HG03439 (cell line): ENCODE results near the gene GPS2.
A peak's percentile ranks its signal among the peaks of the same experiment; 100 is the strongest.
"Not testable (repeated sequence)": the region's sequence is repeated elsewhere in the genome, so short reads cannot be mapped to it uniquely, and the experiment has no call there.

Experiments
- ATAC-seq: cut with Tn5 transposase; IDR thresholded peaks from one replicate; pipeline ENCODE4 v1.9.1; 2021; ENCODE audit warnings: mild to moderate bottlenecking, moderate library complexity; ENCODE audit not compliant: unreplicated experiment

GPS2 gene

DNA sequence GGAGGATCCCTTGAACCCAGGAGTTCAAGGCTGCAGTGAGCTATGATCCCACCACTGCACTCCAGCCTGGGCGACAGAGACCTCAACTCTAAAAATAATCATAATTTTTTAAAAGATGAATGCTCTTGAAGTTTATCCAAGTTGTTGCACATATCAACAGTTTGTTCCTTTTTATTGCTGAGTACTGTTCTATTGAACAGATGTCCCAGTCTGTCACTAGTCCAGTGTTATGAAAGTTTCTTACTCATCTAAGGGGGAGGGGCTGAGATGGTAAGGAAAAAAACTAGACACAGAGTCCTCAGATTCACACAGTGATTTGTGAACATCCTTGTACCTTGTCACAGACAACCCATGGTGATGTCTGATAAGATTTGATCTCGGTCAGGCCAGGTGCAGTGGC is 25.0 kb upstream of the GPS2 start:
- ATAC-seq: no peak

- ATAC-seq: not testable (repeated sequence)
These were observed 22.4 kb upstream of the GPS2 start for GRCh38 chr17:7337600-7337999.

GRCh38 chr17:7336240-7337175 is 21.3 kb upstream of the GPS2 start, which contains the start of gene ACAP1:
TSS of gene ACAP1 (plus strand) at chr17:7336529. CDS start at chr17:7336735, 206 bp downstream.
- ATAC-seq: peak; percentile 50

DNA sequence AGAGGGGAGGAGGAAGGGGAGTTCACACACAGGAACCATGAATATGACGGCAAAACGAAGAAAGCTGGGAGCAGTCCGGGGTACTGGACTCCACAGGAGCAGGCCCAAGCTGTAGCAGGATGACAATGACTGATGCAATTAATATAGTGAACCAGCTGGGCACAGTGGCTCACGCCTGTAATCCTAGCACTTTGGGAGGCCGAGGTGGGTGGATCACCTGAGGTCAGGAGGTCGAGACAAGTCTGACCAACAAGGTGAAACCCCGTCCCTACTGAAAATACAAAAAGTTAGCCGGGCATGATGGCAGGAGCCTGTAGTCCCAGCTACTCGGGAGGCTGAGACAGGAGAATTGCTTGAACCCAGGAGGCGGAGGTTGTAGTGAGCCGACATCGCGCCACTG is 20.6 kb upstream of the GPS2 start:
- ATAC-seq: not testable (repeated sequence)

GRCh38 chr17:7334938-7335538 is 19.9 kb upstream of the GPS2 start:
- ATAC-seq: no peak

DNA sequence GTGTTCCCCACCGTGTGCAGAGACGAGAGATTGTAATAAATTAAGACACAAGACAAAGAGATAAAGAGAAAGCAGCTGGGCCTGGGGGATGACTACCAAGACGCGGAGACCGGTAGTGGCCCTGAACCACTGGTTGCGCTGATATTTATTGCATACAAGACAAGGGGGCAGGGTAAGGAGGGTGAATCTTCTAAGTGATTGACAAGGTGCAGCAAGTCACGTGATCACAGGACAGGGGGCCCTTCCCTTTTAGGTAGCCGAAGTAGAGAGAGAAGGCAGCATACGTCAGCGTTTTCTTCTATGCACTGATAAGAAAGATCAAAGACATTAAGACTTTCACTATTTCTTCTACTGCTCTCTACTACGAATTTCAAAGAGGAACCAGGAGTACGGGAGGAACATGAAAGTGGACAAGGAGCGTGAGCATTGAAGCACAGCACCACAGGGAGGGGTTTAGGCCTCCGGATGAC is 17.5 kb upstream of the GPS2 start:
- ATAC-seq: not testable (repeated sequence)

- no peak for ATAC-seq
These were observed 17.0 kb upstream of the GPS2 start for GRCh38 chr17:7332111-7332510.

DNA sequence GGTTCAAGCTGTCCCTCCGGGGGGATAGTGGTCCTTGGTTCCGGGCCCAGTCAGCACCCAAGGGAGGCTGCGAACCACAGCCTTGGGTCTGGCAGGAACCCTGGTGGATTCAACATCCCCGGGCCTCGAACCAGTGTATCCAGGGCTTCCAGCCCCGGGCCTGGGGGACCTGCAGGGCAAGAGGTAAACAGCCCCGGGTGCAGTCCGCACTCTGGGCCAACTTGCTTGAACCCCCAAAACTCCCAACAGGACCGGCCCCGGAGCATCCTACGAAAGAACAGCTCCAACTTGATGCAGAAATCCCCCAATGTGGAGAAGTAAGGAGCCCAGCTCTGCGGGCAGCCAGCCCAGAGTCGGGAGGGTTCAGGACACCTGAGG is 15.5 kb upstream of the GPS2 start:
- no peak for ATAC-seq

DNA sequence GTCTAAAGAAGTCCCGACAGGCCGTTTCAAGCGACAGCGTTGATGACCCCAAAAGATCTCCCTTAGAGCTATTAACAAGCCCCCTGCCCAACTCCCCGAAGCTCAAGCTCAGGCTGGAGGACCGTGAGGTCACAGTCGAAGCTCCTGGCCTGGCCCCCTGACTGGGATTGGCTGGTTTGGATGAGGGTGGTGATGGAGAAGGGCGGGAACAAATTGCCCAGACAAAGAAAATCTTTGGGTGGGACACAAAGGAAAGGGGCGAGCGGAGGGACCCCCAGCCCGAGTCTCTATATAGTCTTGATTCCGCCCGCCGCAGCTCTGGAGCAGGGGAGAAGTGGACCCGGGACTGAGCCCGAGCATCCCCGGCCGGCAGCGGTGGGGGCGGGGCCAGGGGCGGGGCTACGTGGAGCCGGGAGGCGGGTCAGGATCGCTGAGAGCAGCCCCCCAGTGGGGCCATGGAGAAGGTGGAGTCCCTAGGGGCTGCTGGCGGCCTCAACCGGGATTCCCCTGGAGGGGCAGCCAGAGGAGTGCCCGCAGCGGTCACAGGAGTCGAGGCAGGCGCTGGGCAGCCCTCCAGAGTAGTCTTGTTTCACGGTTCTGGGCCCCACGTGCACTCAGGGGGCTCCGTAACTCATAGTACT is 15.0 kb upstream of the GPS2 start:
- ATAC-seq: peak; percentile 43

GRCh38 chr17:7329374-7329996 is 14.3 kb upstream of the GPS2 start:
- ATAC-seq: peak; percentile 61

DNA sequence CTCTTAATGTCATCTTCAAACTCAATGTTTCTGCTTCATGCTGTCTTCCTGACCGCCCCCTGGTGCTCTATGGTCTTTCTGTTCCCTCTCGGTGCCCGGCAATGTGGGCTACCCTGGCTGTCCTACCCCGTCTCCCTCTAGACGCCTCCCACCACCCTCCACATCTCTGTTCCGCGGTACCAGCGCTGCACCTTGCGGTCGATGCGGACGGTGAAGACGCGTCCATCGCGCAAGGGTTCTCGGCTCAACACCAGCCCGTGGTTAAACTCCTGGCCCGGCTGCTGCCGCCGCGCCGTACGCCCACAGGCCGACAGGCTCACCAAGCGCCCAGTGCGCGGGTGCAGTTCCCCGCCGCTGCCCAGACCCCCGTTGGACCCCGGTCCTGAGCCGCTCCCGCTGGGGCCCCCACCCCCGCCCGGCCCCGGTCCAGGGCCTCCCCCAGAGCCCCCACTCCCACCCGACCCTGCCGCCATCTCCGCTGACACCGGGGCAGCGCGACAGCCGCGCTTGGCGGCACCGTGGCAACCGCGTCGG is 13.7 kb upstream of the GPS2 start, which contains the start of gene NEURL4:
Gene NEURL4, minus strand, starts transcription at position 496 of the 534 bp plus-strand sequence. Its CDS starts 23 bp downstream, at position 473.
- peak; percentile 3 for ATAC-seq

DNA sequence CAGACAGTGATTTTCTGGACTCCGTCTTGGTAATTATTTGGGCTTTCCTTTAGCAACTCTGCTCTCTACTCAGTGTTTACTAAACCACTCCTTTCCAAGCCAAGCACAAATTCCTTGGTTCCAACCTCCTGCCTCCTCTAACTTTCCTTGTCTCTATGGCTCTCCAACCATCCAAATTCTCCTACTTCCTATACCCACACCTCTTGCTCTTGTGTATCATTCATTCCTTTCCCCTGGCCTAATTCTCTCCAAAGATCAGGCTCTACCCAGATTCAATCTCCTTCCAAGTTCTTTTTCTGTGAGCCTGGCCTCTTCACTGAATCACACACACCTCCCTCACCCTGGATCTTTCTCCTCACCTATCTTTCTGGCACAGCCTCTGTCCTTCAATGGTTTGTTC is 12.8 kb upstream of the GPS2 start:
- no peak for ATAC-seq

DNA sequence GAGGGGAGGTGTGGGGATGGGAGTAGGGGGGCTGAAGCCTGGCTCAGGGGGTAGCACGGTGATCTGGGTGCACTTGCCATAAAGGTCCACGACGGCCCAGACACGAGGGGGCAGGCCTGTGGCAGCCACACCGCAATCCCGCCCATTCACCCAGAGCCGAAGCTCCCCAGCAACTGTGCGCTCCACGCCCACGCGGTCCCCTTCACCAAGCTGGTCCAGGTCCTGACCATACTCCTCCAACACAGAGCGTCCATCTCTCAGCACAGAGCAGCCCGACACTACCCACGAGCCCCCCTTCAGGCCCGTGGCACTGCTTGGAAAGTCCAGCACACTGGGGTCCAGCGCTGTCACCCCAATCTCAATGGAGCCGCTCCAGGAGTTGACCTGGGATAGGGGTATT is 12.3 kb upstream of the GPS2 start:
- no peak for ATAC-seq

- ATAC-seq: no peak
These were observed 11.9 kb upstream of the GPS2 start for GRCh38 chr17:7327056-7327455.

GRCh38 chr17:7326186-7326585 is 11.0 kb upstream of the GPS2 start:
- ATAC-seq: no peak

DNA sequence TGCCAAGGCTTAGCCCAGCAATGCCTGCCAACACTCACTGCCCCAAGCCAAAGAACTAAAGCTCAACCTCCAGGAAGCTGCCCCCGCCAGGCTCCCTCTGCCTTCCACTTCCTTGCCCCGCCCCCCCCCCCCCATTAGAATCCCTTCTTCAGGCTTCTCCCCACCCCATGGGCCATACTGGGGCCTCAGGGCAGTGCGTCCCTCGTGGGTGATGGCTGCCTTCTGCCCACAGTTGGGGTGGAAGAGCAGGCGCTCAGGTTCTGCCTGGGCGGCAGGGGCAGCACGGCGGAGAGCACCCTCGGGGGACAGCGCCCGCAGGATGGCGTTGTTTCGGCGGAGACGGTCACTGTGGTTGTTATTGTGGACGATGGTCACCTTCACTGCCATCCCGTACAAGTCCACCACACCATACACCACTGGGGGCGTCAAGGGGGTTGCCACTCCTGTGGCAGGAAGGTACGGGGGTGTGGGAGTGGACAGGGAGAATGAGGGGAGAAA is 9.9 kb upstream of the GPS2 start:
- no peak for ATAC-seq

DNA sequence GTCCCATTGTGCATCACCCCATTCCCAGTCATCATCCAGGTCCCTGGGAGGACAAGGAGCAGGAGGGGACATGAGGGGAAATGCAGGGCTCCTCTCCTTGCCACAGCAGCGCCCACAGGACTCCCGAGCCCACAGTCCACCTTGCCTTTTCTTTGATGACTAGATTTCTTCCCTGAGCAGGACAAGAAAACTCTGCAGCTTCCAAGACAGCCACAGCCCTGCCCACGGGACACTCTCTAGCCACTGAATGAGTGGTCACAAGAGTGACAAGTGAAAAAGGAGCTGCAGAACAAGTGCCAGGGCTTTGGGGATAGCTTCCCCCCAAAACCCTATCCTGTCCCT is 9.2 kb upstream of the GPS2 start:
- no peak for ATAC-seq

DNA sequence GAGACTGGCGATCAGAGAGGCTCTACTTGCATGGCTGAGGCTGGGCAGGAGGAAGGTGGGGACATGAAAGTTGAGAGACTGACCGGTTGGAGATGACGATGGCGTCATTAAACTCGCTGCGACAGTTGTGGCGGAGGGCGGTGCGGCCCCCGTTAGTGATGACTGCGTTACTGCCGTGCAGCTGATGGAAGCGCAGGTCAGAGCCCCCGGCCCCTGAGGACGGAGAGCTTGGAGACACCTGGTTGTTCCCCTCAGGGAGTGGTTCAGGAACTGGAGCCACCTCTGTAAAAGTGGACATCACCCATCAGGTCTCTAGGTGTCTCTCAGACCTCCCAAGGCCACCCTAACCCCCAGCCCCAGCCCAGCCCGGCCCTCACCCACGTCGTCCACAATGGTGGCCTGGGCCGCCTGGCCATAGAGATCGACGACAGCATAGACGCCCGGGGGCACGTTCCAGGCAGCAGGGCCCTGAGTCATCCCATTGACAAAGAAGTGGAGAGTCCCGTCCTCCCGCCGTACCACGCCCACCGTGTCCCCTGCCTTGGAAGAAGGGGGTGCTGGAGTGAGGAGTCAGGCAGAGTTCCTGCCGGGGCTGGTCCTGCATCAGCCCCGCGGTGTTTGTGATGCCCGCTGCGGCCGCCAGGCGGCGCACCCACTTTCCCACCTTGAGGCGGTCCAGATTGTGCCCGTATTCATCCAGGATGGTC is 8.7 kb upstream of the GPS2 start:
- ATAC-seq: no peak

DNA sequence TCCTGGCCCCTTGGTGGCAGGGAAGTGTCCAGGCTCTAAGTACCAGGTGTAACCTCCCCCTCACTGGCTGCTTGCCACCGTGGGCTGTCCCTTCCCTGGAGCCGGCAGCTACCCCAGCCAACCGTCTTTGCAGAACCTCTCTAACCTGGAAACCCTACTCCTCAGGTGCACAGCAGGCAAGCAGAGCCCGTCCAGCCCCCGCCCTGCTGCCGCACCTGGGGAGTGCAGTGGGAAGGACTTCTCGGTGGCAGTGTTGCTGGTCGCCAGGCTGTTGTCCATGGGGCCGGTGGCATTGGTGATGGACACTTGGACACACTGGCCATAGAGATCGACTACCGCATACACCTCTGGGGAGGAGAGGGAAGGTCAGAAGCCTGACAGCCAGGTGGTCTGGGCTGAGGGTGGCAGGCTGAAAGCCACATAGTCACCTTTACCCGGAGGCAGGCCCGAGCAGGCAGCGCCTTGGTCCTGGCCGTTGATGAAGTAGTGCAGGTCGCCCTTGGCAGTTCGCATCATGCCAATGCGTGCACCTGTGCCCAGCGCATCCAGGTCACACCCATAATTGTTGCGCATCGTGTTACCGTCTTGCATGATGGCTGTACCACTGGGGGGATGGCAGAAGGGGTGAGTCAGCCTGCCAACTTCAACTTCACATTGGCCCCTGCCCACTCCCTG is 7.5 kb upstream of the GPS2 start:
- ATAC-seq: no peak

GRCh38 chr17:7321466-7321865 is 6.3 kb upstream of the GPS2 start:
- no peak for ATAC-seq
